NCI-H774 (cell line): ENCODE measurements around the gene BAZ1B.
"Not testable (repeated sequence)": the region's sequence is repeated elsewhere in the genome, so short reads cannot be mapped to it uniquely, and the experiment has no call there.

Experiments
- DNase-seq: peaks from one replicate; lab custom pipeline; 2025; lab: John Stamatoyannopoulos, UW

Gene BAZ1B

DNA sequence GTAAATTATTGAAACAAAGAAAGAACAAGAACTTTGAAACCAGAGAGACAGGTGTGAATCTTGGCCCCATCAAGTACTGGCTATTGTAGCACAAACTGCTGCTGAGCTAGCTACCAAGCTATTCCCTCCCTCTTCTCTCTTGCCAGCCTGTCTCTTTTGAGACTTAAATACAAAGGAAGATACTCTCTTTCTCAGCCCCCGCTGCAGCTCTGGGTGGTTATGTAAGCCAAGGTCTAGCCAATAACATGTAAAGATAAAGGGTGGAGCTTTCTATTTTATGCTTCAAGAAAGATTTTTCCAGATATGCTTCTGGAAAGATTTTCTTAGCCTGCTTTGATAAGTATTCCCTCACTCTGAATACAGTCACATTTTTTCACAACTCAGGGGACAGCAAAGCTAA lies 17.2 kb downstream of the BAZ1B start:
- no peak for DNase-seq

DNA sequence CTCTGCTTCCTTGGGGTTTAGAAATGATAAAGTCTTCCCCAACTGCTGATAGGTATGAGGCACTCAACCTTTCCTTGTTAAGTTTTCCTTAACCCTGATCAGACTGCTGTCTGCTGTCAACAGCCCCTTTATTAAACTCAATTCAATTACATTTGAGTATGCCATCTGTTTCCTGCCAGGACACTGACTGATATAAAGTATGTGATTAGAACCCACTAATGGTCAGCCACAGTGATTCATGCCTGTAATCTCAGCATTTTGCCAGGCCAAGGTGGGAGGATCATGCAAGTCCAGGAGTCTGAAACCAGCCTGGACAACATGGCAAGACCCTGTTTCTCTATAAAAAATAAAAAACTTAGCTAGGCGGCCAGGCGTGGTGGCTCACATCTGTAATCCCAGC lies 18.1 kb downstream of the BAZ1B start:
- DNase-seq = no peak

DNA sequence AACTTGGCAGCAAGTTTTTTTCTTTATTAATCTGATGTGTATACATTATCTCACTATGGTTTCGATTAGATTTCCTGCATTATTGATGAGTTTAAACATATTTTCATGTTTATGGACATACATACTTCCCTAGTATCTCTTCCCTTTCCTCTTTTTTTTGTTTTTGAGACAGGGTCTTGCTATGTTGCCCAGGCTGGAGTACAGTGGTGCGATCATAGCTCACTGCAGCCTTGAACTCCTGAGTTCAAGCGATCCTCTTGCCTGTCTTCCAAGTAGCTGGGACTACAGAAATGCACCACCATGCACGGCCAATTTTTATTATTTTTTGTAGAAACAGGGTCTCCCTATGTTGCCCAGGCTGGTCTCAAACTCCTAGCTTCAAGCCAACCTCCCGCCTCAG lies 18.9 kb downstream of the BAZ1B start:
- DNase-seq = no peak

DNA sequence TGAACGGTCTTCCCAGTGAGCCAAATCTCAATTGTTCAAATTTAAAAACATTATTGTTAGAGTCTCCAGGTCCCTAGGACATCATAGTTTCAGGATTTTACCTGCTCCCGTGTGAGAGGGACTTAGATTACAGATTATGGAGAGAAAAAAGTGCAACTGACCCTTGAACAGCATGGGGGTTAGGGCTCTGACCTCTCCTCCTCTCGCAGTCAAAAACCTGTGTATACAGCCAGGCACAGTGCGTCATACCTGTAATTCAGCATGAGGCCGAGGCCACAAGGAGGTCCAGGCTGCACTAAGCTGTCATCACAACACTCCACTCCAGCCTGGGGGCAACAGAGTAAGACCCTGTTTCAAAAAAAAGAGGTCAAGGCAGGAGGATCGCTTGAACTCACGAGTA lies 25.5 kb downstream of the BAZ1B start:
- DNase-seq = no peak

DNA sequence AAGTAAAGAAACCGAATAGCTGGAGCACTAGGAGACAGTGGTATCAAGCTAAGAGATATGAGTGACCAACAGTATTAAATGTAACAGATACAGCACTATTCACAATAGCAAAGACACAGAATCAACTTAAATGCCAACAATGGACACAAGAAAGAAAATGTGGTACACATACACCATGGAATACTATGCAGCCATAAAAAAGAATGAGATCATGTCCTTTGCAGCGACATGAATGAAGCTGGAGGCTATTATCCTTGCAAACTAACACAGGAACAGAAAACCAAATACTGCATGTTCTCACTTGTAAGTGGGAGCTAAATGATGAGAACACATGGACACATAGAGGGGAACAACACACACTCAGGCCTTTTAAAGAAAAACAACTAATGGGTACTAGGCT lies 26.6 kb downstream of the BAZ1B start:
- DNase-seq = not testable (repeated sequence)

DNA sequence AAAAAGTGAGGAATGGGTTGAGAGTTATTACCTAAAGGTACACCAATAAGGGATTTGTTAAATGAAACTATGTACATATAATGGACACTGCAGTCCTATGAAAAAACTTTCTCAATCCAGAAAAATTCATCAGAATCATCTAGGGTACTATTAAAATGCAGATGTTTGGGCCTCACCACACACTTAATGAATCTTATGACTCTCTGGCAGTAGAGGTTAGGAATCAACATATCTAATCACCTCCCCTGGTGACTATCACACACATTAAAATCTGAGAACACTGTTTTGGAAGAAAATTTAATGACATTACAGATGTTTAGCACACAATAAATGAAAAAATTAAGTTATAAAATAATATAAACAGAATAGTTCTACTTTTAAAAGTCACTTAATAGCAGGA lies 32.1 kb downstream of the BAZ1B start:
- DNase-seq = no peak

DNA sequence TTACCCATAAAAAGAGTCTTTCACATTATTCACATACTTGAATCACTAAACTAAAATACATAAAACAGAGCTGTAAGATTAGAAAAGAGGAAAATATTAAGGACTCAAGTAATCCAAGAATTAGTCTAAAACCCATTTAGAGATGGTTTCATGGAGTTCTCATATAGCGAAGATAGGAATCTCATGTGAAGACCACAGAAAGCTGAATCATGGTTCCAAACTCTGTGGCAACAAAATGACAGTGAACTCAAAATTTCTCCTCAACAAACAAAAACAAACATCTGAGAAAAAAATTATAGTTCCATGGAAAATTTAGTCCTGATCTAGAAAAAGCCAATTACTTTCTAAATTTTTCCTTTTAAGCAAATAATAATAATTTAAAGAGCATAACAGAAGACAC lies 34.6 kb downstream of the BAZ1B start:
- DNase-seq = no peak

DNA sequence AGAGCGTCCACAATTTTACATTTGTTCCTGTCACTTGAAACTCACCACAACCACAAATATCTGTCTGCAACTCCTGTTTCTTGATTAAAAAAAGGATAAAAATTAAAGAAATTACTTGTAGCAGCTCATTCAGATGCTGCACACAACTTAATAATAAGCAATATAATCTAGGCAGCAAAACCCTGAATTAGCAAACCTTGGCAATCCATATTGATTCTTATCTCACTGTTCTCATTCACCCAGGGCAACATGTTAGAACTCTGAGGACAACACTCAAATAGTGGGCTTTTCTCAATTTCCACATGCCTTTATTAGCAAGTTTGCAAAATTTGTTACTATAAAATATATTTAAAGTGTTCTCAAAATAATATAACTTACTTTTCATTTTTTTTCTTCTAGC lies 38.9 kb downstream of the BAZ1B start:
- DNase-seq = no peak

DNA sequence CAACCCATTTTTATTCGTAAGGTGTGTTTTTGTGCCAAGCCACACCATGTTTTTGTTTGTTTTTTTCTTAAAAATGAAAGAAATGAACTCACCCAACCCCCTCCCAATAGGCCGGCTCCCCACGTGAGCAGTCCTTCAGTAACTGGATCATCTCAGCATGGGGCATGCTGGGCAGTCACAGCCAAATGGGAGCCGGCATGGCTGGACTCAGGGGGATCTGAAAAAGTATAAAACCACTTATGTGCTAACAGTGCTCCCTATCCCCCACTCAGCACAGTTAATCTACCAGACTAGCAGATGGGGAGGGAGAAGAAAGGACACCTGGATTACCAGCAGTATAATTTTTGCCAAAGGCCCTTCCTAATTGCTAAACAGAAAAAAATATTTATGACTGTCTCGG lies 39.3 kb downstream of the BAZ1B start:
- no peak for DNase-seq

DNA sequence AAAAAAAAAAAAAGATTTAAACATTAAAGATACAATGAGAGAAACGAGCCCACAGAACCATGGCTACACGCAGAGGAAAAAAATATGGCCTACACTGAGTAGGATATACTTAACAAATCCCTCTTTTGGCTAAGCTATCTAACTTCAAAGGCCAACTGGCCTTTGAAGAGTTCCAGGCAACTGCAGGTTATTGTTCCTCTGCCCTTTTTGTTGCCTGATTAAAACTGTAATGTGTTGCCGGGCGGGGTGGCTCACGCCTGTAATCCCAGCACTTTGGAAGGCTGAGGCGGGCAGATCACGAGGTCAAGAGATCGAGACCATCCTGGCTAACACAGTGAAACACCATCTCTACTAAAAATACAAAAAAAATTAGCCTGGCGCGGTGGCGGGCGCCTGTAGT lies 40.6 kb downstream of the BAZ1B start:
- DNase-seq = not testable (repeated sequence)

DNA sequence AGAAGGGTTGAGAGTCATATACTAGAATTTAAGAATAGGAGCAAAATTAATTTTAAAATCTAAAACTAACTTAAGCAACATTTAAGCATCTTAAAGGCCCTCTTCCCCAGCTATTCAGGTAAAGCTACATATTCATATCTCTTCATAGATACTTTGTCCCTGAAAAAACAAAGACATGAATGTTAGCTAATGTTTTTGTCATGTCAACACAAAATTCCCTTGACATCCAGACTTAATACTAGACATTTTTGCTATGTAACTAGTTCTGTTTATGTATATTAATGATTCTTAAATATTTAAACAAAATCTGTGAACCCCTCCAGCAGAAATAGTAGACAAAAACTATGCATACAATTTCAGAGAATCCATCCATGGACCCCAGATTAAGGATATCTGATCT lies 43.5 kb downstream of the BAZ1B start:
- no peak for DNase-seq

DNA sequence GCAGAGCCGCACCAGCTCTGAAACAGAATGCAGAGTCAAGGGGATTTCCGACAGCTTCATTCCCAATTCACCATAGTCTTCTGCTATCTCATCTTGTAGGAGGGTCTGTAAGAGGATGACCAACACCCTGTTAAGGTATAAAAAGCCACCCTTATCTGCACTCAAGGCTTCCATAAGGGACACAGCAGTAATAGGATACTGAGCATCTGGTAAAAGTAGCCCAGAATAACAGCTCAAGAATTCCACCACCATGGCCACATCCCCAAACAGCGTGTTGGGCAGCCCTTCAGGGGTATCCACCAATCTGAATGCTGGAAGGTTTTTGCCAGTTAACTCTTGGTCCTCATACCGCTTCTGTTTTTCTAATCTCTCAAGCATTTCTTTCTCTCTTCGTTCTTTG lies 44.7 kb downstream of the BAZ1B start:
- no peak for DNase-seq

DNA sequence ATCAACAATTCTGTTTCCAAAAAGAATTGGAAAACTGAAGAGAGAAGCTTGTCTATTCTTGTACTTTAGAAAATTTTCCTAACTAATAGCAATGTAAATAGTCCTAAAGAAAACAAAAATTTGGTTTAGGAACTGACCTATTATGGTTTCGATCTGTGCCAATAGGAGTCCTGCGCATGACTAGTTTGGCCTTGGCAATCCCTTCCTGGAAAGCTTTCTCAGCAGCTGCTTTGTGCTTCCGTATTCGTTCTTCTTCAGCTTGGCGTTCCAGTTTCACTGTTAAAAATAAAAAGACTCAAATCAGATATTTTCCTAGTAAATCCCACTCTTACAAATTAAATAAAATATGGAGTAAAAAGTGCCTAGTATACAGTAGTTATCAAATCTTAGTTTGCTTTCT lies 51.9 kb downstream of the BAZ1B start:
- no peak for DNase-seq

DNA sequence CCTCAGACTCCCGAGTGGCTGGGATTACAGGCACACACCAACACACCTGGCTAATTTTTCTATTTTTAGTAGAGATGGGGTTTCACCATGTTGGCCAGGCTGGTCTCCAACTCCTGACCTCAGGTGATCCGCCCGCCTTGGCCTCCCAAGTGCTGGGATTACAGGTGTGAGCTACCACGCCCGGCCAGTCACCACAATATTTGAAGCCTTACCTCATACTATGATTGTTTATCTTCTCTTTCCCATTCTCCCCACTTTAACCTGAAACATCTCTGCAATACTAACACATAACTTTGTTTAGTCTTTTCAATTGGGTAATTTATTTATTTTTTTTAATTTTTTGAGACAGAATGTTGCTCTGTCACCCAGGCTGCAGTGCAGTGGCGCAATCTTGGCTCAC lies 55.0 kb downstream of the BAZ1B start:
- DNase-seq = not testable (repeated sequence)

DNA sequence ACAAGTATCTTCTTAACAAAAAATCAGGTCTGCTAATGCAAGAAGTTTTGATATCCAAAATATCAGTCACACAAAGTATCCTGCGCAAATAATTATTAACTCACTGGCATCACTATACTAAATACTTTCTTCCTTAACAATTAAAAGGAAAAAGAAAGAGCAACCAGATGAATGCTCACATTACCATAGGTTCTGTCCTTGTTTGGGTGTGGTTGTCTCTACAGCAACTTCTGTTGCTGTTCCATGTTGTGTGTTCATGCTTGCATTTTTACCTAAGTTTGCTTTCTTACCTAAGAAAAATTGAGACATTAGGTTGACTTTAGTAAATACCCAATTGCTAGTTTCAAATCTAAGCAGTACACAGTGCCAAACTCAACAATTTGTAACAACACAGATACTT lies 56.0 kb downstream of the BAZ1B start:
- DNase-seq = no peak

DNA sequence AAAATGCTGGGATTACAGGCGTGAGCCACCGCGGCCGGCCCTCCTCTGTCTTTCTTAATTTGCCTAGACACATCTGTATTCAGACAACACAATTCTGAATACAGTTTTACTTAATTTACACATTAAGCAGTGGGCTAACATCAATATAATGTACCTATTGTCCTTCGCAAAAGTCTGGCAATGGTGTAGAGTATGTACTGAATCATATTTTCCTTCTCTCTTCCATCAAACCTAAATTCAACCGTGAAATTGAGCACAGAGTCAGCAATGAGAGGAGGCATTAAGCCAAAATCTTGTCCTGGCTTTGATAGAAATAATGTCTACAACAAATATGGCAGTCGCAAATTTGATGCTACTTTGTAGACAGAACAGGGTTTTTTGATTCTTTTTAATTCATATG lies 58.1 kb downstream of the BAZ1B start:
- DNase-seq = no peak

DNA sequence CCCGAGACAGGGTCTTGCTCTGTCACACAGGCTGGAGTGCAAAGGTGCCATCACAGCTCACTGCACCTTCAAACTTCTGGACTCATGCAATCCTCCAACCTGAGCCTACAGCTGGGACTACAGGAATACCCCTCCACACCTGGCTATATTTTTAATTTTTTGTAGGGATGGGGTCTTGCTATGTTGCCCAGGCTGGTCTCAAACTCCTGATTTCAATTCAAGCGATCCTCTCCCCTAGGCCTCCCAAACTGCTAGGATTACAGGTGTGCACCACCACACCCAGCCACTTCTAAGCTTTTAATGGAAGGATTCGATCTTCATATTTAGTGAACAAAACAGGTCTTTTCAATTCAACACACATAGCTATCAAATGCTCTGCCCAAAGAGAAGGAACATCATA lies 58.8 kb downstream of the BAZ1B start:
- DNase-seq = no peak

DNA sequence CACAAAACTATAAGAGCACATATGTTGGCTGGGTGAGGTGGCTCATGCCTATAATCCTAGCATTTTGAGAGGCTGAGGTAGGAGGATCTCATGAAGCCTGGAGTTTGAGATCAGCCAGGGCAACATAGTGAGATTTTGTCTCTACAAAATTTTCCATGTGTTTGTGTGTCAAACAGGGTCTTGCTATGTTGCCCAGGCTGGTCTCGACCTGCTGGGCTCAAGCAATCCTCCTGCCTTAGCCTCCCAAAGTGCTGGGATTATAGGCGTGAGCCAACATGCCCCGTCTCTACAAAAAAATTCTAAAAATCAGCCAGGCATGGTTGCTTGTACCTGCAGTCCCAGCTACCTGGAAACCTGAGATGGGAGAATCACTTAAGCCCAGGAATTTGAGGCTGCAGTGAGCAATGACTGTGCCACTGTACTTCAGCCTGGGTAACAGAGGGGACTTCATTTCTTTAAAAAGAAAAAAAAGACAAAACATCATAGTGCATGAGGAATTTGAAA lies 60.3 kb downstream of the BAZ1B start:
- DNase-seq = no peak

DNA sequence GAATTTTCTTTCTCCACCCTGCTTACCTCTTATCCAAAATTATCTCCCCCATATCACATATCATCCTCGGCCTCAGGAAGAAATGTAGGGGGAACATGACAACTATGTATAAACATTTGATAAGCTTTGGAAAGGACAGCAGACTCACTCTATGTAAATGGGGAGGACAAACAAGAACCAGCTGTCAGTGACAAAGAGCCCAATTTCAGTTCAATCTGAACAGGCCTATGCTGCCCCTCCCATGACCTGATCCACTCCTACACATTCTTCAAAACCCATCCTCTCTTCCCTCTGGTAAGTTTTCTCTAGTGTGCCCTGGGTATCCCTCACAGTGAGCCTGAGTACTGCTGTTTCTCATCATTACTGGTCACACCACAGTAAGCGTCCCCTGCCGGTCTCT lies 67.7 kb downstream of the BAZ1B start:
- no peak for DNase-seq

DNA sequence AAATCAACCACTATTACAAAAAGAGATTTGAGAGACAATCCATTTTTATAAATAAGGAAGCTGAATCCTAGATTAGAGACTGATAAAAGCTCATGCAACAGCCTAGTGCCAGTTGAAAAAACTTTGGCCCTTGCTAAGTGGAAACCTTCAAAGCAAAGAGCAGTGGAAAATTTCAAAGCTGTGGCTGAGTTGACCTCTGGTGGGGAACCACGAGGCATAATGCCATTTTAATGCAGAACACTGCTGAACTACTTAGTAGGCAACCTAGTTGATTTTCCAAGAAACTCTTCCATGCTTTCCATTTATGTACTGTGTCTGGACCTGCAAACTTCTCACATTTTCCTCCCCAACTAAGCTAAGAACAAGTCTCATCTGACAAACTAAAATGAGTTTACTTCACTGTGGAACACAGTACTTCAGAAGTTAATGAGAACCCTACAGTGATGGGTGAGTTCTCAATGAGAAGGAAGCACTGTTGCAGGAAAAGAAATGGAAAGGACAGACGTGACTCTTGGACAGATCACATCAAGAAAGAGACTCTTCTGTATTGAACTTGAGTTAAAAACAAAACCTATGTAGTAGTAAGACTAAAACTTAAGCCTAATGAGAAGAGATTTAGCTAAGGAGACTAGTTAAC lies 69.0 kb downstream of the BAZ1B start:
- no peak for DNase-seq

DNA sequence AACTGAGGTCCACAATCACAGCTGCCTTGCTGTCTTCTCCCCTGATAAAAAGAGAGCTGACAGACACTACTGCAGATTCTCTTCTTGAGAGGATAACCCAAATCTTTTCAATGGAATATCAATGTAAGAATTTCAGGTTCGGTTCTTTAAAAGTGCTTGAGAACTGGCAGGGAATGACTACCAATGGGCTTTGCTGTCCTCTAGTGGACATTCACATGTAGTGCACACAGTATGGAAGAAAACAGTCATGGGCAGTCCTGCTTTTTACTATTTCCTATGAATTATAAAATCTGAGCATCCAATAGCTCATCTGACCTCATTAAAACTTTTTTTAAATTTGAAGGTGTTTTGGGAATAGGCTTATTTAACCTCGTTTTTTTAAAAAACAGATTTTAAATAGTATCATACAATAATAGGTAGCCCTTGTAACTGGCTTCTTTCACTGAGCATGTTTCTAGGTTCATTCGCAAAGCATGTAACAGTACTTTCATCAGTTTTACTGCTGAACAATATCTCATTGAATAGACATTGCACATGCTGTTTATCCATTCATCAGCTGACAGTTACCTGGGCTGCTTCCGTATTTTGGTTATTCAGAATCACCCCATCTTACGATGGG lies 70.2 kb downstream of the BAZ1B start:
- DNase-seq = peak; percentile 16

DNA sequence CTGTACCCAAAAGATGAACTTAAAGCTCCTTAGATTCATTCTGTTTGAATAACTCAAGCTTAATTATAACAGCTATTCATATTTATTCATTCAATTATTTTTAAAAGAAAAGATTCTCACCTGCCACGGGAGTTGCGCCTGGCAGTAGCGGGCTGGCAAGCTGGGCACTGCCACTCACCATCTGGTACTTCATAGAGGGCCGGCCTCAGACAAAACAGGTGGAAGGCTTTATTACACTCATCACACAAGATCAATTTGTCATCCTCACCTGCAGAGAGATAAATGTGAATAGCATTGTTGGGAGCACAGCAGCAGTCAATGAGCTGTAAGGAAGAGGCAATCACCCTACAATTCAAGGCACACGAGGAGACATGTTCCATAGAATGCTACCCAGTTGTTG lies 72.7 kb downstream of the BAZ1B start:
- peak; percentile 79 for DNase-seq

DNA sequence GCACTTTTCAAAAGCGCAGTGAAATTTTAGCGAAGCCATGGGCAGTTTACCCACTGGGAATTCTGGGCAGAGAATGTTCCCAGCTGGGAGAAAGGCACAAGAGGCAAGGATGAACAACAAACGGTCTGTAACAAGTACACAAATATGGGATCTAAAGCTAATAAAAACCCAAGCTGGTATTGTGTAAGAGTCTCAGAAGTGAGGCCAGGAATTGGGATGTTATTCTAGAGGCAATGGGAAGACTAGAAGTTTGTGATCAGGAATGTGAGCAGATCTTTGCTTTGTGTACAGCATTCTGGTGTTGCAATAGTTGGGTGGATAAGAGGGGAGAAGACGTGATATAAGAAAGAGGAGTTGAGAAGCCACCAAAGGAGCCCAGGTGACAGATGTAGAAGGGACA lies 73.5 kb downstream of the BAZ1B start:
- no peak for DNase-seq

DNA sequence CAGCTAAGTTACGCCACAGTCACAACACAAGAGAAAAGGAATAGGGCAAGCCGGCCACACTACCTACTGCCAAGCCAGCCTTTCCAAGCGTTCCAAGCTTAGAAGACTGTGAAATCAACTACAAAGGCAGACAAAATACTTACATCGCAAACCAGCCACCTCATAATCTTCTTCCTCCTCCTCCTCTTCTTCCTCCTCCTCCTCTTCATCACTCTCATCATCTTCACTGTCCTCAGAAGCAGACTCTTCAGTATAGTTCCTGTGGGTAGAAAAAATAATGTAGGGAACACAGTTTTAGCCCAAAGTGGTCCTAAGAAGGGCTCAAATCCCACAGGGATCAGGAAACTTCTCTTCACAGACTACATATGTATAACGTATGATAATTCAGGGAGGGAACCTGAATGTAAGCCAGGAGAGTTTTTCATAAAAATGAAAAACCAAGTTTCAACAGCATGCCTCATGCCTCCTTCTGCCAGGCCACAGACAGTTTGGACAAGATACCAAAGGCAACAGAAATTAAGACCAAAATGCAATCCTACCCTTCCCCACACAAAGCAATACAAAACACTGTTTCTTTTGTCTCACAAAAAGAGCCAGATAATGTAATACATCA lies 74.9 kb downstream of the BAZ1B start:
- DNase-seq = no peak
